Measurements from ENCODE around the gene PPP1R15A. TPM values are rescaled to one million over a fixed set of nuclear protein-coding genes. Genes with fewer than 3 reads are reported as not detected.
"Not testable (repeated sequence)": the region's sequence is repeated elsewhere in the genome, so short reads cannot be mapped to it uniquely, and the experiment has no call there.

PPP1R15A gene
- total RNA-seq, 4 donors from 2014 or later, result 81.0 to 171 (median 101) TPM

DNA sequence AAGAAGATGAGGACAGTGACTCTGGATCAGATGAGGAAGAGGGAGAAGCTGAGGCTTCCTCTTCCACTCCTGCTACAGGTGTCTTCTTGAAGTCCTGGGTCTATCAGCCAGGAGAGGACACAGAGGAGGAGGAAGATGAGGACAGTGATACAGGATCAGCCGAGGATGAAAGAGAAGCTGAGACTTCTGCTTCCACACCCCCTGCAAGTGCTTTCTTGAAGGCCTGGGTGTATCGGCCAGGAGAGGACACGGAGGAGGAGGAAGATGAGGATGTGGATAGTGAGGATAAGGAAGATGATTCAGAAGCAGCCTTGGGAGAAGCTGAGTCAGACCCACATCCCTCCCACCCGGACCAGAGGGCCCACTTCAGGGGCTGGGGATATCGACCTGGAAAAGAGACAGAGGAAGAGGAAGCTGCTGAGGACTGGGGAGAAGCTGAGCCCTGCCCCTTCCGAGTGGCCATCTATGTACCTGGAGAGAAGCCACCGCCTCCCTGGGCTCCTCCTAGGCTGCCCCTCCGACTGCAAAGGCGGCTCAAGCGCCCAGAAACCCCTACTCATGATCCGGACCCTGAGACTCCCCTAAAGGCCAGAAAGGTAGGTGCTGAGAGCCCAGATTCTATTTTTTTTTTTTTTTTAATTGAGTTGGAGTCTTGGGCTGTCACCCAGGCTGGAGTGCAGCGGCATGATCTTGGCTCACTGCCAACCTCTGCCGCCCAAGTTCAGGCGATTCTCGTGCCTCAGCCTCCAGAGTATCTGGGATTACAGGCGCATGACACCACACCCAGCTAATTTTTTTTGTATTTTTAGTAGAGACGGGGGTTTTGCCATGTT, 2.3 kb downstream of the PPP1R15A start:
- Histone ChIP-seq H3K27ac (peak overlapping the region; percentile 99 to 100 (median 100)), H3K36me3 (peaks cover 0 to 65% (median 12%) of the 10 kb centered on the region in 3 donors), H3K27me3 (no peaks in the 10 kb centered on the region), H3K4me3 (peak overlapping the region; percentile 78 to 100 (median 92)), H3K4me1 (peaks cover 0 to 60% (median 33%) of the 10 kb centered on the region in 4 donors), H3K9me3 (no peaks in the 10 kb centered on the region)
- TF ChIP-seq EP300 (IDR thresholded peaks at IDR 0.05), result no peak
- TF ChIP-seq POLR2A (IDR thresholded peaks at IDR 0.05), result no peak
- TF ChIP-seq, protein P1, sequence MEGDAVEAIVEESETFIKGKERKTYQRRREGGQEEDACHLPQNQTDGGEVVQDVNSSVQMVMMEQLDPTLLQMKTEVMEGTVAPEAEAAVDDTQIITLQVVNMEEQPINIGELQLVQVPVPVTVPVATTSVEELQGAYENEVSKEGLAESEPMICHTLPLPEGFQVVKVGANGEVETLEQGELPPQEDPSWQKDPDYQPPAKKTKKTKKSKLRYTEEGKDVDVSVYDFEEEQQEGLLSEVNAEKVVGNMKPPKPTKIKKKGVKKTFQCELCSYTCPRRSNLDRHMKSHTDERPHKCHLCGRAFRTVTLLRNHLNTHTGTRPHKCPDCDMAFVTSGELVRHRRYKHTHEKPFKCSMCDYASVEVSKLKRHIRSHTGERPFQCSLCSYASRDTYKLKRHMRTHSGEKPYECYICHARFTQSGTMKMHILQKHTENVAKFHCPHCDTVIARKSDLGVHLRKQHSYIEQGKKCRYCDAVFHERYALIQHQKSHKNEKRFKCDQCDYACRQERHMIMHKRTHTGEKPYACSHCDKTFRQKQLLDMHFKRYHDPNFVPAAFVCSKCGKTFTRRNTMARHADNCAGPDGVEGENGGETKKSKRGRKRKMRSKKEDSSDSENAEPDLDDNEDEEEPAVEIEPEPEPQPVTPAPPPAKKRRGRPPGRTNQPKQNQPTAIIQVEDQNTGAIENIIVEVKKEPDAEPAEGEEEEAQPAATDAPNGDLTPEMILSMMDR (IDR thresholded peaks at IDR 0.05), result no peak
- WGBS, 2 donors, result 6 to 9% methylated on average over 17 of the region's 17 CpGs
- peak in 1 of 2 donors; percentile 31 for DNase-seq (ENCODE audit: low spot score in 2 of 2)

DNA sequence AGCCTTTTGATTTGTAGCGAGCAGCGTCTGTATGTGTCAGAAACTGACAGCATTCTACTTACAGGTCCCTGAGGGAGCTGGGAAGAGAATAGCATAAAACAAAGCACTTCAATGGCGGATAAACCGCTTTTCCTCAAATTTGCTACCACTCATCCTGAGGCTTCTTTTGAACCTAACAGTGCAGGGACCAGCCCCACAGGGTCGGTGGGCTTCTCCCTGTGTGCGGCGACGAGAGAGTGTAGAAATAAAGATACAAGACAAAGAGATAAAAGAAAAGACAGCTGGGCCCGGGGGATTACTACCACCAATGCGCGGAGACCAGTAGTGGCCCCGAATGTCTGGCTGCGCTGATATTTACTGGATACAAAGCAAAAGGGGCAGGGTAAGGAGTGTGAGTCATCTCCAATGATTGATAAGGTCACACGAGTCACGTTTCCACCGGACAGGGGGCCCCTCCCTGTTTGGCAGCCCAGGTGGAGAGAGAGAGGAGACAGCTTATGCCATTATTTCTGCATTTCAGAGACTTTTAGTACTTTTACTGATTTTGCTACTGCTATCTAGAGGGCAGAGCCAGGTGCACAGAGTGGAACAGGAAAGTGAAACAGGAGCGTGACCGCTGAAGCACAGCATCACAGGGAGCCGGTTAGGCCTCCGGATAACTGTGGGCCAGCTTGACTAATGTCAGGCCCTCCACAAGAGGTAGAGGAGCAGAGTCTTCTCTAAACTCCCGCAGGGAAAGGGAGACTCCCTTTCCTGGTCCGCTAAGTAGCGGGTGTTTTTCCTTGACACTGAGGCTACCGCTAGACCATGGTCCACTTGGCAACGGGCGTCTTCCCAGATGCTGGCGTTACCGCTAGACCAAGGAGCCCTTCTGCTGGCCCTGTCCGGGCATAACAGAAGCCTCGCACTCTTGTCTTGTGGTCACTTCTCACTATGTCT, 4.1 kb downstream of the PPP1R15A start:
- Histone ChIP-seq H3K36me3 (peaks cover 0 to 73% (median 12%) of the 10 kb centered on the region in 3 donors), H3K4me1 (peaks cover 0 to 64% (median 33%) of the 10 kb centered on the region in 4 donors)
- 62 to 70% methylated on average over 30 of the region's 30 CpGs for WGBS, 2 donors

DNA sequence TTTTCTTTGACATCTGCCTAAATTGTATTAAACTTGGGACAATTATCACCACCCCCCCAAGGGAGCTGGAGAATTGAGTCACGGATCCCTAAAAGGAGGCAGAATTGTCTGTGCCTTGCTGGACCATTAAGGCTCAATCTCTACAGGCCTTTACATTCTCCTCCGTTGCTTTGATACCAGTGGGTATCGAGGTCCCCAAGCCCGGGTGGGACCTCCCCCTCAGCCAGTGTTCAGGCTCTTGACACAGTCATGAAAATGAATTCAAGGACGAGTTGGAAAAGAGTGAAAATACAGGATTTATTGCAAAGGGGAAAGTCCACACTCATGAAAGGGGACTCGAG, 5.6 kb downstream of the PPP1R15A start:
- Histone ChIP-seq H3K9me3 (no peaks in the 10 kb centered on the region), H3K4me3 (no peak overlapping the region), H3K27ac (peak overlapping the region in 3 of 4 donors; percentile 11 to 100 (median 100)), H3K4me1 (peaks cover 0 to 58% (median 30%) of the 10 kb centered on the region in 4 donors), H3K36me3 (peaks cover 0 to 73% (median 12%) of the 10 kb centered on the region in 3 donors), H3K27me3 (no peaks in the 10 kb centered on the region)
- TF ChIP-seq EP300 (IDR thresholded peaks at IDR 0.05) (no peak), POLR2A (IDR thresholded peaks at IDR 0.05) (no peak)
- TF ChIP-seq, protein P1 (IDR thresholded peaks at IDR 0.05), result no peak
- no peak for DNase-seq (ENCODE audit: low spot score in 2 of 2)
- WGBS, 2 donors, result 60 to 68% methylated on average over 6 of the region's 6 CpGs

More for the DNA sequence above, 4.1 kb downstream of the PPP1R15A start:
- not testable (repeated sequence) for H3K27me3 ChIP-seq, H3K9me3 ChIP-seq
- Histone ChIP-seq H3K4me3 (peak overlapping the region in 3 of 4 donors; percentile 91 to 100 (median 93)), H3K27ac (peak overlapping the region; percentile 99 to 100 (median 100))
- peak in 1 of 2 donors; percentile 37 for DNase-seq (ENCODE audit: low spot score in 2 of 2)

DNA sequence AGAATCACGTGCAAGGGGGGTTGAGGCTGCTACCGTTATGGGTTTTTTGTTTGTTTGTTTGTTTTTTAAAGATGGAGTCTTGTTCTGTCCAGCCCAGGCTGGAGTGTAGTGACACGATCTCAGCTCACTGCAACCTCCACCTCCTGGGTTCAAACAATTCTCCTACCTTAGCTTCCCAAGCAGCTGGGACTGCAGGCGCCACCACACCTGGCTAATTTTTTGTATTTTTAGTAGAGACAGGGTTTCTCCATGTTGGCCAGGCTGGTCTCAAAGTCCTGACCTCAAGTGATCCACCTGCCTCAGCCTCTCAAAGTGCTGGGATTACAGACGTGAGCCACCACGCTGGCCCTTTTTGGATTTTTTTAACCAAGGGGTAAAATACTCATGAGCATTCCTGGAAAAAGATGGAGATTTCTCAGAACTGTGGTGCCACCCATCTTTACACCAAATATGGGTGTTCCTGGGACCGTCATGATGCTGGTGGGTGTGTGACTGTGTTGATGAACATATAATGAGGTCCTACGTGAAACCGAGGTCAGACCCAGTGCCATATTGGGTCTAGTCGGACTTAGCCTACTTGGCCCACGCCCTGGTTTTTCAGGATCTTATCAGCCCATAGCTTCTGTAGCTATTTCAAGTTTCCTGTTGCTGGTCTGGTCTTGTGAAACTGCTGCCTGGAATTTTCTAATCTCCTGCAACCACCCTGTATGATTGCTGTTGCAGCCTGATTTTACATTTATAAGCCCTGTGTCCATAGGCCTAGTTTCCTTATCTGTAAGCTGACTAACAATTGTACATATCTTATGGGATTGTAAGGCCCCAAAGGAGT, 6.2 kb downstream of the PPP1R15A start:
- H3K27ac ChIP-seq, result peak overlapping the region in 3 of 4 donors; percentile 11 to 100 (median 100)
- 60 to 68% methylated on average over 11 of the region's 11 CpGs for WGBS, 2 donors
- H3K27me3 ChIP-seq, result no peaks in the 10 kb centered on the region
- H3K4me1 ChIP-seq, result peaks cover 0 to 58% (median 30%) of the 10 kb centered on the region in 4 donors
- no peak overlapping the region for H3K4me3 ChIP-seq
- no peaks in the 10 kb centered on the region for H3K9me3 ChIP-seq
- TF ChIP-seq EP300 (IDR thresholded peaks at IDR 0.05) (no peak), POLR2A (IDR thresholded peaks at IDR 0.05) (no peak)
- TF ChIP-seq, protein P1 (IDR thresholded peaks at IDR 0.05), result no peak
- H3K36me3 ChIP-seq, result peaks cover 0 to 70% (median 12%) of the 10 kb centered on the region in 3 donors
- DNase-seq (ENCODE audit: low spot score in 2 of 2), result no peak

All from tibial nerve (tissue), 4 donors.